ENCODE data around the gene ZNF362.

ZNF362 gene

DNA sequence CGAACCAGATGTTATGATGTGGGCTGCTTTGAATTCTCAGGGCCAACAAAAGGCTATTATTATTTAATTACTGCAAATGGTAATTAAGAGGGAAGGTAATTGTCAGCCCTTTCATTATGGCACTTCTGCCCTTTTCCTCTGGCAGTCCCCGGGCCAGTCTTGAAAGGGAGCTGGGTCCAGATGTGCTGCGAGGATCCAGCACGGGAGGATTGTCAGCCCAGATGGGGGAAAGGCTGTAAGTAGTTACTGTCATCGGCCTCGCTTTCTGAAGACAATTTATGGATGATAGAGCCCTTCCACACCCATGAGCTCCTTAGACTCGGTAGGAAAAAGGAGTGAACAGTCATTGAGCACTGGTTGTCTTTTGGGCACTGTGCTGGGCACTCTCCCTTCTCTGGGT, 8.7 kb upstream of the ZNF362 start:
- DNase-seq, result no peak

DNA sequence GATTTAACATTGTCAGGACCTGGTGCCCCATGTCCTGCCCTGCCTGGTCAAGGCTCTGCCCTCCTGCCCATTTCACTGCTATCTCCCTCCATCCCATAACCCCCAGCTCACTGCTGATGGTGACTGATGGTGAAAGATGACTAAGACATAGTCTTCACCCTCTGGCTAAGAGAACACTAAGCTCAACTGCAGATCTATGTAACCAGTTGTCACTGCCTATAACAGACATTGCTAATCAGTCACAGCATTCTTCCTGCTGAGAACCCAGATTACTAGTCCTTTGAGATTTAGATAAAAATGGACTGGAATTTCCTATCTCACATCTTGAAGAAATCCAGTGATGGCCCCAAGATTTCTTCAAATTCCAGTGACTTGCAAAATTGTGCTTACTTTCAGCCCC, 8.0 kb upstream of the ZNF362 start:
- DNase-seq, result no peak

DNA sequence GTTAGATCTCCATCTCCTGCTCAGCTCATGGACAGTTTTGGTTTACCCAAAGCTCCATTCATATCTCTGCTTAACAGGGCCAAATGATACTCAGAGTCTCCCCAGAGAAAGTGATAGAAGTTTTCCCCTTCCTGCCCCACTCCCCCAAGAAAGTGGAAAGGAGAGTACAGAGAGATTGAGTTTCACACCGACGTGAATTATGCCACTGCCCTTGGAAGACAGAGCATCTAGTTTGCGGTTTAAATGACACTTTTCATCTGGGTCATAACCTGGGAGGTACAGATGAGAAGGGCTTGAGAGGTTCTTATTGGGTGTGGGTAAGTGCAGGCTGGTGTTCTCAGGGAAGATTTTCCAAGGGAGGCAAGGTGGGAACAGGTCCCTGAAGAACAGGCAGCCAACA, 6.9 kb upstream of the ZNF362 start:
- no peak for DNase-seq

DNA sequence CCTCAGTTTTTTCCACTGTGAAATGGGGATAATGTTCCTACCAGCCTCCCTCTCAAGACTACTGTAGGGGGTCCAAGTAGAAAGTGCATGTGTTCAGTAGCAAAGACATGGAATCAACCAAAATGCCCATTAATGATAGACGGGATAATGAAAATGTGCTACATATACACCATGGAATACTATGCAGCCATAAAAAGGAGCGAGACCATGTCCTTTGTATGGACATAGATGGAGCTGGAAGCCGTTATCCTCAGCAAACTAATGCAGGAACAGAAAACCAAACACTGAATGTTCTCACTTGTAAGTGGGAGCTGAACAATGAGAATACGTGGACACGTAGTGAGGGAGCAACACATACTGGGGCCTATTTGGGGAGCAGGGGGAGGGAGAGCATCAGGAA, 6.1 kb upstream of the ZNF362 start:
- no peak for DNase-seq

DNA sequence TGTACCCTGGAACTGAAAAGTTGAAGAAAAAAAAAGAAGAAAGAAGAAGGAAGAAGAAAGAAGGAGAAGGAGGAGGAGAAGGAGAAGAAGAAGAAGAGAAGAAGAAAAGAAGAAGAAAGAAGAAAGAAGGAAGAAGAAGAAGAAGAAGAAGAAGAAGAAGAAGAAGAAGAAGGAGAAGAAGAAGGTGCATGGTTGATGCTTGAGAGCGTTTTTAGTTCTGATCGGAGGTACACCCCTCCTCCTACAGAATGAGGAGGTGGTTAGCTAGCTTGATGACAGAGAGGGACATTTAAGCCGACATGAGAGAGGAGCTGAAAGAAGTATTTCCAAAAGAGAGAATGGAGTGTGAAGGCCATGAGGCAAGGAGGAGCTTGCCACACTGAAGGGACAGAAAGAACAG, 5.6 kb upstream of the ZNF362 start:
- DNase-seq, result no peak

DNA sequence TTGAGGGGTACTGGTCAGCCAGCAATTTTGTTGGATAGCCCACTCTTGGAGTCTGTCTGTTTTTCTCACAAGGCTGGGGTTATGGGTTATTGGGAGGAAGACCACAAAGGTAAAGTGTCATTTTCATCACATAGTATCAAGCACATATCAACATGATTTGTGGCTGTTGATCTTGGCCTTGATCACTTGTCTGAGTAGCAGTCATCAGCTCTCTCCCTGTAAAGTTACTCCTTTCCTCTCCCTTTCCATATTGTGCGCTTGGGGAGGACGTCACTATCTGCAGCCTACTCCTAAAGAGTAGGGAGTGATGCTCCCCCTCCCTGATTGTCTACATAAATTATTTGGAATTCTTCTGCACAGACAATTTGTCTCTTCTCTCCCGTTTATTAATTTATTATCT, 1.8 kb upstream of the ZNF362 start:
- DNase-seq, result no peak

DNA sequence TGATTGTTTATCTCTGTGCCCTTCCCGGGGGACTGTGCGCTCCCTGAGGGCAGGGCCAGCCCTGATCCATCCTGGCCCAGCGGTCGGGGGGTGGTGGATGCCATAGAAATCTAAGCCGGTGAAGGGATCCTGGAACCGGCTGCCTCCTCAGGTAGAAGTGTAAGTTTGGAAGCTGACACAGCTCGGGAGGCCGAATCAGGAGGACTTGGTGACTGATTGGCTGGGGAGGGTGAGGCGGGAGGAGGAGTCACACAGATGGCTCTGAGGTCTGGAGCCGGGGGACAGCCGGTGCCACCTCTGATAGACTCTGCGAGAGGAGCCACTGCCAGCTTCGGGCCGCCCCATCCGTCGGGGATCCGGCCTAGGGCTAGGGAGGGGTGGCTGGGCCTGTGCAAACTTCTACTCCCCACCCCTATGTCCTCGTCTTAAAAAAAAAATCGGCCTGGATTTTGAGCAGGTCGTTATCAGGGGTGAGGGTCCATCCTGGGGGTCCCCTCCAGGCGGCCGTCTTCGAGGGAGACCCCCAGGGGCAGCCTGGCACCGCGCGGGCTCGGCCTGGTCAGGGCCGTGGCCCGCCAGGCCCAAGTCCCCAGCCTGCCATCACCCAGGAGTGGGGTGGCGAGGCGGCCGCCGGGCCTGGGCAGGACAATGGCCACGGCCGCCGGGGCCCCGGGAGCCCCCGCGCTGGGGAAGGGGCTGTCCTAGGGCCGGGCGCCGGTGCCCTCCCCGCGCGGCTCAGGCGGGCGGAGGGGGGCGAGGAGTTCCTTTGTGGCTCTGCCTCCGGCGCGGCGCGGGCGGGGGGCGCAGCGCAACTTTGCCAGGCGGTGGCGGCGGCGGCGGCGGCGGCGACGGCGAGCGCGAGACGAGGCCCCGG, 708 bp upstream of the ZNF362 start:
- DNase-seq, result no peak

DNA sequence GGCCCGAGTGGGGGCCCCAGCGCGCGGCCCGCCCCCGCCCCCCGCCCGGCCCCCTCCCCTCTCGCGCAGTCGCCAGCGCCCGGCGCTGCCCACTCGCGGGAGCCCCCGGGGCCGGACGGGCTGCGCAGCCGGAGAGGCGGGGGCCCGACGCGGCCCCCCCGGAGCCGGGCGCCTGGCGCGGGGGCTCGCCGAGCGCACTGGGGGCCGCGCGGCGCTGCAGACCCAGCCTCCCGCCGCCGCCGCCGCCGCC, 146 bp upstream of the ZNF362 start:
- DNase-seq, result no peak

DNA sequence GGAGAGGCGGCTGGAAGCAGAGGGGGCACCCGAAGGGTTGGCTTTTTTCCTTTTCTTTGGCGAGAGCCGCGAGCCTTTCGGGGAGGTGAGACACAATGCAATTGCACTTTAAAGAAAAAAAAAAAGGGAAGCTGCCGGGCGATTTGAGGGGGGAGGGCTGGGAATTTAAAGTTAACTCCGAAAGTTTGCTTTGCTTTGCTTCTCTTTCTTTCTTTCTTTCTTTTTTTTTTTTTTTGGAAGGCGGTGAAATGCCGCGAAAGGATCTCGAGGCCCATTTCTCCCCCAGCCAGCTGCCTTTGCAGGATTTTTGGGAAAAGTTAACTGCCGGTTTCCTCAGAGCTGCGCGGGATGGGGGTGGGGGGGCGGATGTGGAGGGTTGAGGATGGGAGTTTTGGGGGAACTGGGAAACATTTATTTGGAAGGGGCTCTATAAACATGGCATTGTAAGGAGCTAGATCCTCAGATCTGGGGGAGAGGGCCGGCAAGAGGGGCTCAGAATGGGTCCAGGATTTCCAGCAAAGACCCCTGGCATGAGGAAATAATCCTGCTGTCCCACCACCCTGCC, 997 bp downstream of the ZNF362 start:
- DNase-seq, result no peak

DNA sequence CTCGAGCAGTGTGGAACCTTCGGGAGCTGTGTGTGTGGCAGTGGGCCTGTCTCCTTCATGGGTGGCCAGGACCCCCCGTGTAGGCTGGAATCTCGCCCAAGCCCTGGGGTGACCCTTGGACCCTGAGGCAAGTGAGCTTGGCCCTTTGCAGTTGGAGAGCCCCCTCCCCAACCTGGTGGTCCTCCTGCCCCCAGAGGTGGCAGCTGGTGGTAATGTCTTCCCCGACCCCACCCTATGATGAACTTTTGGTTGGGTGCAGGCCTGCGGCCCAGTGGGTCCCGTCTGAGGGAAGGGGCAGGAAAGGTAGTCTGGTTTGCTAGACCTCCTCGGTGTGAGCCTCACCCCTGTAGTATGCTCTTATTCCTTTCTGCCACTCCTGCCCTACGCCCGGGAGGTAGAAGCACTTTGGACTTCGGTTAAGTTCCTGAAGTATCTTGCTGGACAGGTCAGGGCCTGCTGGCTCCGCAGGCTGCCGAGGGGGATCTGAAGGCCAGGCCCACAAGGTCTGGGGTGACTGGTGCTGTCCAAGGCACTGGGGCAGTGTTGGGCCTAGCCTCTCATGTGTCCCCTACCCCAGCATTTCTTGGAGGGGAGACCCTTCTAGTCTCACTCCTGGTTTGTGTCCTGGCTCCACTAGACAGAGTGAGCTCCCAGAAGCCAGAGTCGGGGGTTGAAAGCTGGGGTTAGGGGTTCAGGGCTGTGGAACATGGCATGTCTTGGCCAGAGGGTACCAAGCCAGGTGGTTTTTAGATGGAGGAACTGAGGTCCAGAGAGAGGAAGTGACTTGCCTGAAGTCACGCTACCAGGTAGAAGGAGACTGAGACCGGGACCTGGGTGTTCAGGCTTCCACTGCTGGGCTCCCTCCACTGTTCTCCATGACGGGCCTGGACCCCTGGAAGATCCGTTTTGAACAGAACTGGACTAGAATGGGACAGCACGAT, 1.8 kb downstream of the ZNF362 start:
- DNase-seq, result no peak

DNA sequence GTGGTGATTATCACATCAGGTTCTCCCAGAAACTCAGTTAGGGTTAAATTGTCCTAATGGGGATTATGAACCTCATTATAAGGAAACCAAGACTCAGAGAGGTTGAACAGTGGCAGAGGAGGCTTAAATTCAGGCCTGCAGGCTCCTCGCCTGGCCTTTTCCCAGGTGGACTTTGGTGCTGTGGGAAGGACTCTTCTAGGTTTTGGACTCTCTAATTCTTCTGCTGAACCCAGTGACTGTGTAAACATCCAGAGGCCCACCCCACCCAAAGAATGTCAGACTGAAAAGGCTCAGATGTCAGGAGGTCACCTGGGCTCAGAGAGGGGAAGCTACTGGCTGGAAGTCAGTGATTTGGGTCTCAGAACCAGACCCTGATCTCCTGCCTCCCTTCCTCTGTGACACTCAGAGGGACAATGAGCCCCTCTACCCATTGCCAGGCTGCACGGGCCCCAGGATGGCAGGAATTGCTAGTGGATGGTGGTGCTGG, 2.5 kb downstream of the ZNF362 start:
- DNase-seq, result no peak

DNA sequence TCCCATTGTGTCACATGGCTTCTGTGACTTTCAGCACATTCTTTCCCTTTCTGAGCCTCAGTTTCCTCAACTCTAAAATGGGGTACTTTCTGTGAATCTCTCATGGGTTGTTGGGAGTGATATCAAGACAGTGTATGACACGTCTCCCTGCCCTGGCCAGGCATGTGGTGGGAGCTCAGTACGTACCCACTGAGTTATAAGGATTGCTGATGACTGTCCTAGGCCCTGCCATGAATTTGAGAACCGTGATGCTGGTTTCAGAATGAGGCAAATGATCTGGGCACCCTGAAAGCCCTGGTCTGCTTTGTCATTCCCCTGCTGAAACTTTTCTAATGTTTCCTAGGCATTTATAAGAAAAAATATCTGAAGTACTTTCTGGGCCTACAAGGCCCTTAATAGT, 3.6 kb downstream of the ZNF362 start:
- no peak for DNase-seq

DNA sequence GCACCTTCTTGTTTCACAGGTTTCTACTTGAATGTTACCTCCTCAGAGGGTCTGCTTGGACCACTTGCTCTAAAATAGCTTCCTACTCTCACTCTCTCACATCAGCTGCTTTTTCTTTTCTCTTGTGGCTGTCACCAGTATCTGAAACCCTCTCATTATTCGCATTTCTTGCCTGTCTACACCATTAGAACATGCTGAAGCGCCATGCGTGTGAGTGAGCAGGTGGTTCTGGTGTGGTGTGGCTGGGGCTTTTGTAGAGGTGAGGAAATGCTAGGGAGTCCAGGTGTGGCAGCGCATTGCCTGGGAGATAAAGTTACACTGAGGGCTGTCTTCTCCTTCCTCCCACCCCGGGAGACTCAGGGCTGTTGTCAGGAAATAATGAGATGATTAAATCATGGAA, 4.1 kb downstream of the ZNF362 start:
- DNase-seq, result no peak

DNA sequence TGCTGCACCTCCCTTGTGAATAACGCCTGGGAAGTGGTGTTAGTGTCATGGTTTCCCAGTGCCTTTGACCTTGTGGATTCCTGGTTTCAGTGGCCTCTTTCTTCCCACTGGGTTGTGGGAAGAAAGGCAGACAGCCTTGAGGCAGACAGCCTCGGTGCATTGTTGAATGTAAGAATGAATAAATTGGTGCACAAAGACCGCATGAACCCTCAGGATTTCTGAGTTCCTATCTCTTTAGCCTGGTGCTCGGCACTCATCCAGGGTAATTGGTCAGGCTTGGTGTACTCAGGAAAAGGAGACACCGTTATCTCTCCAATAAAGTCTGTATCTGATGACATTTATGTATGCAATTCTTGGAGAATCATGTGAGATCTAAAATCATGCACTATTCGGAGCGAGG, 5.1 kb downstream of the ZNF362 start:
- DNase-seq, result no peak

DNA sequence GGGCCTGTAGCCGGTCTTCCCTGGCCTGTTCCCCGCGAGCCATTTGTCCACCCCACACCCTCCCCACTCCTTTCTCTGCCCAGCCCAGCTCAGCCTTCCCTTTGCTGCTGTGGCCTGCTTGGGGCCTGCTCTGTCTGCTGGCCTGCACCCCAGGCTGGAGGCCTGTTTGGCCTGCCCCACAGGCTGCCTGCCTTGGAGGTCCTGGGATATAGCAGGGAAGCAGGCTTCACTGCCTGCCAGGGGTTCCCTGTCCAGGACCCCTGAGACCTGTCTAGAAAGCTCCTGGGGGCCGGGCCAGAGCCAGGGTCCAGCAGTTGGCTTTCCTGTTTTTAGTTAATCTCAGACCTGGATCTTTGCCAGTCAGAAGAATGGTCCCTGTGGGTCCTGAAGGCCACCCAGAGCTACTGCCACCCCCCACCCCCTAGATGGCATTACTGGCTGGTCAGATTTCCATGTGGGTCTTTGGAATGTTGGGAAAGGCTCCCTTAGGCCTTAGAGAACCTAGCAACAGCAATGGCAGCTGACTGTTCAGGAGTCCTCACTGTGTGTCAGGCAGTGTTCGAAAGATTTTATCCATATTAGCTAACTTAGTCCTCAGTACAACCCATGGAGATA, 7.7 kb downstream of the ZNF362 start:
- no peak for DNase-seq

DNA sequence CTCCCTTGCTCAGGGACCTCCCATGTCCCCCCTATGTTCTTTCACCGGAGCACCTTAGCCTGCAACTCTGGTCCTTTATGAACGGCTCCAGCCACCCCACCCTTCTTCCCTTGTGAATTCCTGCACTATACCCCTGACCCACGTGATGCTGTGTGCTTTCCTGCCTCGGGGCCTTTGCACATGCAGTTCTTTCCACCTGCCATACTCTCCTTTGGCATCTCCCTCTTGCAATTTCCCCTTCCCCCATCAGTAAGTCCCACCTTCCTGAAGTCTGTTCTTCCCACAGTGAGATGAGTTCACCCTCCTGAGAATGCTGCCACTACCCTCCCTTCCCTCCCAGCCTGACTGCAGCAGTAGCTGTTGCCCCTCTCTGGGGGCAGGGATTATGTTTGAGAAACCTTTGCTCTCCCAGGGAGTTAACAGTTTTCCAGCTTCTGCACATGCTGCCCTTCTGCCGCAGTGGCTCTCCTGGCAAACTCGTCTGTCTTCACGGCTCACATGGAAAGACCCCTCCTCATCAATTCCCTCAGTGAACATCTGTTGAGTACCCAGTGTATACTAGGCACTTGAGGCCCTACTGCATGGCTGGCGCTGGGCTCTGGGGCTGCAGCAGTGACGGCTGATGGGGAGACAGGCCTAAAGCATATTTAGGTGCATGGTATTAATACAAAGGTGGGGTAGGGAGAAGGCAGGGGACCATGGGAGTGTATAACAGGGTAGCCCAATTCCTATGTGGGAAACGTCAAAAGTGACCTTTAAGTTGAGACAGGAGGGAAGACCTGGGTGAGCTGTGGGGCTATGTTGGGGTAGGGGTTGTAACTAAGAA, 9.7 kb downstream of the ZNF362 start:
- no peak for DNase-seq

DNA sequence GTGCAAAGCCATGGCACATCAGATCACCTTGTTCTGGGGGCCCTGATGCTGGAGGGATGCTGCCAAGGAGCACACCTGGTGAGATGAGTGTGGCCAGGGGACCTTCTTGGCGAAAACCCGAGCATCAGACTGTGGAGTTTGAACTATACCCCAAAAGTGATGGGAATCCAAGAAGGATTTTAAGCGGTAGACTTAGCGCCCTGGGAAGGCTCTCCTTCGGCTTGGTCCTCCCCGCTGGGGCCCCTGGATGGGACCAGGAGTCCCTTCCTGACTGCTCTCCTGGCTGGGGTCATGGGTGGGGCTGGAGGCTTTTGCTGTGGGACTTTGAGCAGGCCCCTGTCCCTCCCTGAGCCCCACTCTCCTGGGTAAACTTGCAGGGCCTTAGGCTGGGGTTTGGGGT, 10.5 kb downstream of the ZNF362 start:
- no peak for DNase-seq

DNA sequence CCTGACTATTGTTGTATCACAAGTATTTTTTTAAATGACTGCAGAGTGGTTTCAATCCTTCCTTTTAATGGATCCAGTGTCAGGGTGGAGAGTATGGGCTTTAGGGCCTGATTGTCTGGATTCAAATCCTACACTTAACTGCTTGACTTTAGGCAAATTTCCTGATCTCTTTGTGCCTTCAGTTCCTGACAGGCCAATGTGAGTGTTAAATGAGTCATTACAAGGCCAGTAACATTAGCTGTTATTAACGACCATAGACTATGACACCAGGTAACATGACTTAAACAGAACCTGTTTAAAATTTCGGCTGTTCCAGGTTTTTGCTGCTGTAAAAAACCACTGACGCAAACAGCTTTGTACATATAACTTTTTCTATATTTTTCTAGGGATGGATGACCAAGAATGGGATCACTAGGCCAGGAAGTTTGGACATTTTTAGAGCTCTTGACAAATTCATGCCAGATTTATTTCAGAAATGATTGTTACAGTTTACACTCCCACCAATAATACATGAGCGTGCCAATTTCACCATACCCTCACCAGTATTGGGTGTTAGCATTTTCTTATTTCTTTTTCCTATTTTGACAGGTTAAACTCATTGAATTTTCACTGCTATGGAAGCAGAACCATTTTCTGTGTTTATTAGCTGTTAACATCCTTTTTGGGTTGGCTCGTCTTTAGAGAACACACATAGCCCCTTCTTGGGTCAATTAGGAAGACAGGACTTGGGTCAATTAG, 11.3 kb downstream of the ZNF362 start:
- no peak for DNase-seq

DNA sequence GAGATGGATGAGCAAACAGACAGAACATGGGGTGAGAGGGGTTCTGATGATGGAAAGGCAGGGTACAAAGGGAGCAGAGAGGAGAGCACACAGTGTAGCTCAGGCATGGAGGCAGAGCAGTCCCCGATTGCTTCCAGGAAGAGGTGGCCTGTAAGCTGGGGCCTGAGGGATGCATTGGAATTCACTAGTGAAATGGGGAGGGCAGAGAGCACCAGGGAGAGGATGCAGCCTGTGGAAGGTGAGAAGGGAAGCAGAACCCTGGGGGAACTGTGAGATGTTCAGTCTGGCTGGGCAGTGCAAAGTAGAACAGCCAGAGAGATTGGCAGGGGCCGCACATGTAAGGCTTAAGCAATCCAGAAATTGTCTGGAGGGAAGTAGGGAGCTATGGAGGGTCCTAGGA, 12.2 kb downstream of the ZNF362 start:
- no peak for DNase-seq

DNA sequence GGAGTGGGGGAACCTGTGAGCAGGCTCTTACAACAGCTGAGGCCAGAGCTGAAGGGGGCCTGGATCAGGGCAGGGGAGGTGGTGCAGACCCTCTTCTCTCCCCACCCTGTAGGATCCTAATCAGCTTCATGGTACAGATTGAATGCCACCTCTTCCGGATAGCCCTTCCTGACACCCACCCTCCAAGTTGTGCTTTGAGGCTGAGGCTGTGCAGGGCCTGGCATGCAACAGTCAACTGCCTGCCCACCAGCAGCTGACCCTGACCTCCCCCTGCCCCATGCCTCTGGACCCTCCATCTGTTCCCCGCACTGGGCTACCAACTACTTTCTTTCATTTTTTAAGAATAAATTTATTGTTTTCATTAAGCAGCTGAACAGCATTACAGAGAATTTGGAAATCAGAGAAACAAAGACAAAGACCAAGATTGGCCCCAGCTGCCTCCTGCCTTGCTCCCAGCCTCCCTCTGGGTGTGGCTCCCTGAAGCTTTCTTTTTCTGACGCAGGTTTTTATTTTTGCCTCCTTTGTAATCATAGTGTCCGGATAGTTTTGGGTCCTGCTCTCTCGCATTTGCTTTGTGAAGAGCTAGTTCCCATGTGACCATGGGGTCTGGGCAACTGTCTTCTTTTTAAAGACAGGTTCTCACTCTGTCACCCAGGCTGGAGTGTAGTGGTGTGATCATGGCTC, 12.8 kb downstream of the ZNF362 start:
- no peak for DNase-seq

DNA sequence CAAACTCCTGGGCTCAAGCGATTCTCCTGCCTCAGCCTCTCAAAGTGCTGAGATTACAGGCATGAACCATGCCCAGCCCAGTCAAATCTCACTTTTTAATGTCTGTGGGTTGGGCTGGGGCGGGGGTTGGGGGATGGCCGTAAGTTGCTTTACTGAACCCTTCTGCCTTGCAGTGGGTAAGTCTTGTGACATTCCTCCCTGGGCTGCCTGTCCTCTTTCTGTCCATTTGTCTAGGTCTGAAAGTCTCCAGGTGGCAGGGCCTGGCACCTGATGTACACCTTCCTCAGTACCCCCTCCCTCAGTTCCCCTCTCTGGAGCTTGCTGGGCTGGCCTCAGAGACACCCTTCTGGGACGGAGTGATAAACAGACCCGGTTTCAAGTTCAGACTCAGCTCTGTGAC, 13.3 kb downstream of the ZNF362 start:
- no peak for DNase-seq
